OCI-LY7 (cell line): Measurements from ENCODE around the gene KIF12.

Source experiments
- CTCF ChIP-seq: fragments of 200-600 bp; sonication (generic); conservative IDR thresholded peaks from 2 replicates; pipeline ENCODE4 v1.5.1; 2014; ENCODE audit warnings: mild to moderate bottlenecking, antibody characterized with exemption, low read length, moderate library complexity, mixed read lengths
- EZH2phosphoT487 ChIP-seq: fragments of 200-600 bp; sonication (generic); IDR thresholded peaks from 2 replicates; pipeline ENCODE4 v1.6.1; 2018; ENCODE audit warnings: low read depth, borderline replicate concordance, mild to moderate bottlenecking, mixed run types, antibody characterized with exemption, low read length, moderate library complexity, mixed read lengths

GRCh38 chr9:114054191-114054690 lies 44.9 kb downstream of the KIF12 start:
- TF ChIP-seq CTCF (no peak), EZH2phosphoT487 (no peak)
